H9 (cell line): ENCODE data around the gene DISC1. TPM values are rescaled to one million over a fixed set of nuclear protein-coding genes. Genes with fewer than 3 reads are reported as not detected.

Experiments
- DNase-seq: peaks from one replicate; pipeline ENCODE4 v3.0.0-alpha.2; 2017
- H2AFZ ChIP-seq: one replicate; pipeline ENCODE4 v1.6.1; 2013; ENCODE audit warnings: mild to moderate bottlenecking, low read length, control low read depth, moderate library complexity
- H2AK5ac ChIP-seq: 2 replicates; pipeline ENCODE4 v1.6.1; 2013; ENCODE audit warnings: low read length, control low read depth, mixed read lengths; ENCODE audit not compliant: insufficient read length
- H2BK120ac ChIP-seq: one replicate; pipeline ENCODE4 v1.6.1; 2013; ENCODE audit warnings: low read depth, mild to moderate bottlenecking, low read length, control low read depth, inconsistent platforms; ENCODE audit not compliant: poor library complexity, severe bottlenecking
- H2BK12ac ChIP-seq: 2 replicates; pipeline ENCODE4 v1.6.1; 2013; ENCODE audit warnings: low read length, control low read depth, mixed read lengths, low read depth; ENCODE audit not compliant: insufficient read length
- H2BK15ac ChIP-seq: 2 replicates; pipeline ENCODE4 v1.6.1; 2013; ENCODE audit warnings: low read depth, low read length, control low read depth
- H2BK20ac ChIP-seq: one replicate; pipeline ENCODE4 v1.6.1; 2013; ENCODE audit warnings: low read depth, mild to moderate bottlenecking, low read length, control low read depth, inconsistent platforms; ENCODE audit not compliant: poor library complexity, severe bottlenecking
- H2BK5ac ChIP-seq: 2 replicates; pipeline ENCODE4 v1.6.1; 2013; ENCODE audit warnings: low read length, control low read depth, mixed read lengths; ENCODE audit not compliant: insufficient read length
- H3K14ac ChIP-seq: 2 replicates; pipeline ENCODE4 v1.6.1; 2013; ENCODE audit warnings: low read length, control low read depth; ENCODE audit not compliant: insufficient read depth
- H3K18ac ChIP-seq: 2 replicates; pipeline ENCODE4 v1.6.1; 2013; ENCODE audit warnings: low read depth, mild to moderate bottlenecking, mixed read lengths, low read length, control low read depth; ENCODE audit not compliant: insufficient read length
- H3K23ac ChIP-seq: 2 replicates; pipeline ENCODE4 v1.6.1; 2013; ENCODE audit warnings: low read length, control low read depth, mixed read lengths, low read depth; ENCODE audit not compliant: insufficient read length
- H3K23me2 ChIP-seq: 2 replicates; pipeline ENCODE4 v1.6.1; 2013; ENCODE audit warnings: low read depth, mild to moderate bottlenecking, mixed read lengths, low read length, control low read depth; ENCODE audit not compliant: insufficient read length, poor library complexity, severe bottlenecking
- H3K27ac ChIP-seq: 2 replicates; pipeline ENCODE4 v1.5.1; 2013; ENCODE audit warnings: low read length, control low read depth, mixed read lengths, low read depth; ENCODE audit not compliant: insufficient read length
- H3K27me3 ChIP-seq: 2 replicates; pipeline ENCODE4 v1.6.1; 2013; ENCODE audit warnings: low read length, control low read depth, inconsistent platforms; ENCODE audit not compliant: insufficient read depth
- H3K4ac ChIP-seq: 2 replicates; pipeline ENCODE4 v1.6.1; 2013; ENCODE audit warnings: low read depth, mild to moderate bottlenecking, control low read depth, inconsistent platforms, low read length, moderate library complexity
- H3K4me1 ChIP-seq: 2 replicates; pipeline ENCODE4 v1.6.1; 2013; ENCODE audit warnings: low read length, control low read depth, inconsistent platforms; ENCODE audit not compliant: insufficient read depth
- H3K4me2 ChIP-seq: 2 replicates; pipeline ENCODE4 v1.6.1; 2013; ENCODE audit warnings: low read length, control low read depth, mixed read lengths; ENCODE audit not compliant: insufficient read length, insufficient read depth
- H3K56ac ChIP-seq: 2 replicates; pipeline ENCODE4 v1.6.1; 2013; ENCODE audit warnings: low read depth, mild to moderate bottlenecking, mixed read lengths, low read length, control low read depth; ENCODE audit not compliant: insufficient read length
- H3K79me1 ChIP-seq: 2 replicates; pipeline ENCODE4 v1.6.1; 2013; ENCODE audit warnings: low read depth, mild to moderate bottlenecking, moderate library complexity, low read length, control low read depth, inconsistent platforms; ENCODE audit not compliant: insufficient read depth, poor library complexity, severe bottlenecking
- H3K79me2 ChIP-seq: 2 replicates; pipeline ENCODE4 v1.6.1; 2013; ENCODE audit warnings: low read length, control low read depth, inconsistent platforms; ENCODE audit not compliant: insufficient read depth
- H3K9ac ChIP-seq: 2 replicates; pipeline ENCODE4 v1.6.1; 2013; ENCODE audit warnings: low read length, control low read depth, mixed read lengths; ENCODE audit not compliant: insufficient read length; ENCODE audit errors: extremely low read depth
- H3K9me3 ChIP-seq: one replicate; pipeline ENCODE4 v1.6.1; 2013; ENCODE audit warnings: low read depth, low read length, inconsistent platforms; ENCODE audit not compliant: control insufficient read depth
- H3T11ph ChIP-seq: one replicate; pipeline ENCODE4 v1.6.1; 2013; ENCODE audit warnings: mild to moderate bottlenecking, low read length, control low read depth, inconsistent platforms
- H4K20me1 ChIP-seq: one replicate; pipeline ENCODE4 v1.6.1; 2013; ENCODE audit not compliant: control insufficient read depth, insufficient read length, insufficient read depth
- H4K5ac ChIP-seq: 2 replicates; pipeline ENCODE4 v1.6.1; 2013; ENCODE audit warnings: low read depth, mild to moderate bottlenecking, mixed read lengths, low read length, control low read depth; ENCODE audit not compliant: insufficient read length
- H4K8ac ChIP-seq: replicated peaks from 2 replicates; pipeline ENCODE4 v1.6.1; 2013; ENCODE audit warnings: low read length, control low read depth, mixed read lengths, low read depth; ENCODE audit not compliant: insufficient read length
- H4K91ac ChIP-seq: 2 replicates; pipeline ENCODE4 v1.6.1; 2013; ENCODE audit warnings: low read depth, mild to moderate bottlenecking, moderate library complexity, mixed read lengths, low read length, control low read depth; ENCODE audit not compliant: insufficient read length
- H3K27ac Mint-ChIP-seq, 3 experiments: 2 replicates in 2 of 3; 3 replicates in 1 of 3; pipeline ENCODE4 v1.8.0; 2020 to 2021; ENCODE audit warnings: mixed read lengths in 3 of 3, mild to moderate bottlenecking in 1 of 3, moderate library complexity in 1 of 3
- H3K27me3 Mint-ChIP-seq: 2 replicates; pipeline ENCODE4 v1.8.0; 2021; ENCODE audit warnings: low read depth, mild to moderate bottlenecking, moderate library complexity, mixed read lengths
- H3K36me3 Mint-ChIP-seq, 3 experiments: 2 replicates in 2 of 3; 3 replicates in 1 of 3; pipeline ENCODE4 v1.8.0; 2020 to 2021; ENCODE audit warnings: low read depth in 3 of 3, mixed read lengths in 3 of 3; ENCODE audit not compliant: insufficient read depth in 1 of 3
- H3K4me1 Mint-ChIP-seq, 2 experiments: 2 replicates each; pipeline ENCODE4 v1.8.0; 2020; ENCODE audit warnings: mixed read lengths in 2 of 2
- H3K4me3 Mint-ChIP-seq, 2 experiments: 2 replicates in 1 of 2; 3 replicates in 1 of 2; pipeline ENCODE4 v1.8.0; 2020 to 2021; ENCODE audit warnings: mild to moderate bottlenecking in 2 of 2, mixed read lengths in 2 of 2, moderate library complexity in 1 of 2
- H3K9me3 Mint-ChIP-seq, 2 experiments: 2 replicates in 1 of 2; 3 replicates in 1 of 2; pipeline ENCODE4 v1.8.0; 2020; ENCODE audit warnings: mild to moderate bottlenecking in 2 of 2, mixed read lengths in 2 of 2, moderate library complexity in 1 of 2
- CTCF ChIP-seq: fragments of 200-600 bp; sonication (generic); conservative IDR thresholded peaks from 3 replicates; pipeline ENCODE4 v1.8.0; 2021; ENCODE audit warnings: antibody characterized with exemption, mild to moderate bottlenecking
- WGBS: extraction: QIAGEN DNeasy Blood & Tissue Kit; methylation state at CpG from one replicate; pipeline ENCODE4 v1.1.7; 2013; ENCODE audit warnings: missing lambda C conversion rate, low lambda C conversion rate, mixed read lengths; ENCODE audit not compliant: insufficient read length; ENCODE audit errors: extremely low coverage; 5-methylcytosine and 5-hydroxymethylcytosine counted together
- total RNA-seq: library from RNA; stranded (reverse); gene quantifications from 2 replicates; pipeline ENCODE4 v1.2.1, GENCODE V29; 2021

The DISC1 gene
- total RNA-seq, 1 experiment from 2014 or later, result 2.5 TPM

- peaks cover 3% of the 10 kb centered on the region; the same call in 1 of the 2 replicates for H3K27me3 Mint-ChIP-seq
- Histone ChIP-seq H3K14ac (no peak overlapping the region), H4K5ac (no peak overlapping the region), H3K4me2 (no peak overlapping the region), H2BK20ac (no peak overlapping the region), H2AFZ (no peak overlapping the region), H2AK5ac (no peak overlapping the region), H3K56ac (no peak overlapping the region), H3K27ac (no peak overlapping the region), H3K79me1 (no peaks in the 10 kb centered on the region), H3K9ac (no peak overlapping the region), H3T11ph (no peak overlapping the region), H3K23me2 (no peaks in the 10 kb centered on the region), H4K8ac (no peak overlapping the region), H3K79me2 (no peaks in the 10 kb centered on the region), H4K91ac (no peak overlapping the region), H3K18ac (no peak overlapping the region), H3K27me3 (no peaks in the 10 kb centered on the region), H3K9me3 (no peaks in the 10 kb centered on the region), H2BK120ac (no peak overlapping the region), H2BK15ac (no peak overlapping the region), H2BK12ac (no peak overlapping the region), H4K20me1 (no peaks in the 10 kb centered on the region), H3K23ac (no peak overlapping the region), H3K4ac (no peak overlapping the region), H3K4me1 (peaks cover 4% of the 10 kb centered on the region), H2BK5ac (no peak overlapping the region)
- no peaks in the 10 kb centered on the region for H3K36me3 Mint-ChIP-seq
- H3K27ac Mint-ChIP-seq, result no peak overlapping the region
- TF ChIP-seq CTCF, result no peak
- no peak for DNase-seq
- peaks cover 13 to 15% of the 10 kb centered on the region in 2 experiments for H3K4me1 Mint-ChIP-seq
- H3K4me3 Mint-ChIP-seq, result no peak overlapping the region
- H3K9me3 Mint-ChIP-seq, result no peaks in the 10 kb centered on the region
- WGBS, result no CpG with 5 or more reads among the region's 3 CpGs
These were observed 238.7 kb downstream of the DISC1 start for GRCh38 chr1:231865331-231865730.
